Measurements from ENCODE around the gene PTPRZ1. TPM values are rescaled to one million over a fixed set of nuclear protein-coding genes. Genes with fewer than 3 reads are reported as not detected.

Gene PTPRZ1
- total RNA-seq, 2 experiments from 2014 or later: not detected

GRCh38 chr7:122046402-122046801, 173.4 kb downstream of the PTPRZ1 start:
- intact Hi-C loops (cut with micrococcal nuclease): no loop called here

DNA sequence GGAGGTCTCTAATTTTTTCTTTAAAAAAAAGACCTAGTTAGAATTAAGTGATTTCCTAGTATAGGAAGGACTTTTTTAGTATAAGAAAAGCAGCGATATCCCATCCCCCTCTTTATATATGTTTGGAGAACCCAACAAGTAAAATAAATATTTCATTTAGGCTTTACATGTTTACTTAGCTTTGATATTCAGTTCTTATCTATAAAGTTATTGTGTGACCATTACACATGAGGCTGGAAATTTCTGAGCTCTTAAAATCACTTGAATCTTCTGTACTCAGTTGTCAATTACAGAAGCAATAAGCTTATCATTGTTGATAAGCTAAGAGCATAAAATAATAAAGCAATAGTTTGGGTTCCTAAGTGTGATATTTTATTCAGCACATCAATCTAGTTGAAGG, 181.4 kb downstream of the PTPRZ1 start:
- H3K27ac Mint-ChIP-seq: no peak overlapping the region
- intact Hi-C loops (cut with micrococcal nuclease): no loop called here
- ATAC-seq (no peak), DNase-seq (no peak)
- no peaks in the 10 kb centered on the region for H3K36me3 Mint-ChIP-seq (ENCODE audit: low read depth)
- H3K4me3 Mint-ChIP-seq: no peak overlapping the region
- peaks cover 2% of the 10 kb centered on the region for H3K9me3 Mint-ChIP-seq
- ChIA-PET POLR2A (no interaction called here), CTCF (no interaction called here)
- no peaks in the 10 kb centered on the region for H3K27me3 Mint-ChIP-seq
- H3K4me1 Mint-ChIP-seq (ENCODE audit: low read depth): no peaks in the 10 kb centered on the region
- no peak for TF ChIP-seq CTCF (IDR thresholded peaks at IDR 0.05)

More at GRCh38 chr7:122046402-122046801, 173.4 kb downstream of the PTPRZ1 start:
- ChIA-PET CTCF (no interaction called here), POLR2A (no interaction called here)
- Mint-ChIP-seq H3K4me3 (no peak overlapping the region), H3K27ac (no peak overlapping the region), H3K4me1 (ENCODE audit: low read depth) (no peaks in the 10 kb centered on the region), H3K9me3 (peaks cover 1% of the 10 kb centered on the region), H3K36me3 (ENCODE audit: low read depth) (no peaks in the 10 kb centered on the region), H3K27me3 (no peaks in the 10 kb centered on the region)
- ATAC-seq (no peak), DNase-seq (no peak)
- no peak for TF ChIP-seq CTCF (IDR thresholded peaks at IDR 0.05)

DNA sequence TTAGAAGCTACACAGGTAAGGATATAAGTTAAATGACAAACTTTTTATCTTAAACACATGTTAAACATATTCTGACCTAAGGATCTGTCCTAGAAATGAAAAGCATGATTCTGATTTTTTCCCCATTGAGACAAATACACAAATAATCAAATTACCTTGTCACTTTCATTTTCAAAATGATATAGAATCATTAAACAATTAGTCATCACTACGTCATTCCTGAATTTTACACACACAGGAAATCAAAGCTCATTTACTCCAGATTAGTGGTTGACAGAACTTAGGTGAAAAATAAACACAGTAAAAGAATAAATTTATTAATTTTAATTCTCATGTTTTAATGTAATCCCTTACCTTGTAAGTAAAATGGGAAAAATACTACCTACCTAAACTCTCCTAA, 182.1 kb downstream of the PTPRZ1 start:
- Mint-ChIP-seq H3K36me3 (ENCODE audit: low read depth) (no peaks in the 10 kb centered on the region), H3K9me3 (peaks cover 2% of the 10 kb centered on the region)

DNA sequence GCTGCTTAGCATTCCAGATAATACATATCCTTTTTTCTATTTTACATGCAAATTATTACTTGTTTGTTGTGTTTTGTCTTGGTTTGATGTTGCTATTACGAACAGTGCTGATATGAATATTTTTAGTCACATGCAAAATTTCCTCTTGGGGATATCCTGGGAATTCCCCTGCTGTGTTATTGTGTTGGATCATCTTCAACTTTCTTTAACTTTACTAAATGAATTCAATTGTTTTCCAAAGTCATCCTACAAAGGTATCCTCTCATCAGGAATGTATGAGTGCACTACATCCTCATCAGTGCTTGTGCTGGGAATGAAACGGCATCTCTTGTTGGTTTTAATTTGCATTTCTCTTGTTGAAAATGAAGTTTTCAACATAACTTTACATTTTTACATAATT, 184.0 kb downstream of the PTPRZ1 start:
- Mint-ChIP-seq H3K4me3 (no peak overlapping the region), H3K4me1 (ENCODE audit: low read depth) (no peaks in the 10 kb centered on the region), H3K36me3 (ENCODE audit: low read depth) (no peaks in the 10 kb centered on the region), H3K9me3 (peaks cover 2% of the 10 kb centered on the region), H3K27me3 (no peaks in the 10 kb centered on the region), H3K27ac (no peak overlapping the region)
- POLR2A ChIA-PET: no interaction called here
- DNase-seq: no peak
- no peak for TF ChIP-seq CTCF (IDR thresholded peaks at IDR 0.05)
- intact Hi-C loops (cut with micrococcal nuclease): no loop called here
- ATAC-seq: no peak
- CTCF ChIA-PET: no interaction called here

More for the DNA sequence above, 182.1 kb downstream of the PTPRZ1 start:
- no peaks in the 10 kb centered on the region for H3K4me1 Mint-ChIP-seq (ENCODE audit: low read depth)
- H3K27me3 Mint-ChIP-seq: no peaks in the 10 kb centered on the region
- ChIA-PET POLR2A (no interaction called here), CTCF (no interaction called here)
- H3K4me3 Mint-ChIP-seq: no peak overlapping the region
- no peak overlapping the region for H3K27ac Mint-ChIP-seq
- ATAC-seq (no peak), DNase-seq (no peak)
- intact Hi-C loops (cut with micrococcal nuclease): no loop called here
- no peak for TF ChIP-seq CTCF (IDR thresholded peaks at IDR 0.05)

DNA sequence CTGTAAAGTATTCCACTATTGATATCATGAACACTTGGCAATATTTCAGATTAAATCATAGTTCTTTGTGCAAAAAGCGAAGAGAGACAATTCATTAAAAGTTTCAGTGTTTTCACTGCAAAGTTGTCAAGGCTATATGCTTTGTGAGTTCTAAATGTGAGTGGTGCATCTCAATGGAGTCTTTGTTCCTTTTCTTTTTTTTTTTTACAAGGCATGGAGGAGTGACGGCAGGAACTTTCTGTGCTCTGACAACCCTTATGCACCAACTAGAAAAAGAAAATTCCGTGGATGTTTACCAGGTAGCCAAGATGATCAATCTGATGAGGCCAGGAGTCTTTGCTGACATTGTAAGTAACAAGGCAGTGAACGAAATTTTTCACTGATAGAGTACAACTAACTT, 186.6 kb downstream of the PTPRZ1 start:
- no peak for TF ChIP-seq CTCF (IDR thresholded peaks at IDR 0.05)
- H3K9me3 Mint-ChIP-seq: peaks cover 2% of the 10 kb centered on the region
- no peaks in the 10 kb centered on the region for H3K27me3 Mint-ChIP-seq
- POLR2A ChIA-PET: no interaction called here
- H3K27ac Mint-ChIP-seq: no peak overlapping the region
- no peaks in the 10 kb centered on the region for H3K4me1 Mint-ChIP-seq (ENCODE audit: low read depth)
- no peaks in the 10 kb centered on the region for H3K36me3 Mint-ChIP-seq (ENCODE audit: low read depth)
- DNase-seq (no peak), ATAC-seq (no peak)
- intact Hi-C loops (cut with micrococcal nuclease): no loop called here
- H3K4me3 Mint-ChIP-seq: no peak overlapping the region
- CTCF ChIA-PET: no interaction called here

Data from activated CD8-positive, alpha-beta T cell treated with anti-CD3 and anti-CD28 coated beads for 36 hours (primary cell).